A549 (cell line): ENCODE measurements around the gene CD300H. TPM values are rescaled to one million over a fixed set of nuclear protein-coding genes. Genes with fewer than 3 reads are reported as not detected.

Experiments used
- ATAC-seq, 2 experiments: fragments of 200-7000 bp in 1 of 2; fragments of >200 bp in 1 of 2; cut with Nextera tagmentation in 1 of 2; cut with Tn5 transposase in 1 of 2; 3 replicates each; pipeline versions ENCODE4 v1.8.0 to v1.9.1; 2018 to 2020; ENCODE audit warnings: mild to moderate bottlenecking in 1 of 2, moderate library complexity in 1 of 2
- CTCF ChIA-PET: fragments of 300-600 bp; sonication (Branson Sonifier 250); formaldehyde crosslinking; extraction: SDS; loops from one replicate; lab custom pipeline; 2021; ENCODE audit warnings: antibody characterized with exemption, inconsistent platforms; lab: Yijun Ruan, JAX
- POLR2A ChIA-PET: fragments of 350-600 bp; formaldehyde crosslinking; extraction: SDS; loops from one replicate; lab custom pipeline; 2021; ENCODE audit warnings: antibody characterized with exemption, inconsistent platforms; lab: Yijun Ruan, JAX
- DNase-seq, 2 experiments: peaks; one replicate each; pipeline versions ENCODE4 v3.0.0 to v3.0.0-alpha.2; 2011 to 2016; ENCODE audit warnings: low read depth in 1 of 2, low spot score in 1 of 2
- FAIRE-seq: peaks from 2 replicates; lab custom pipeline; 2011; peaks lifted over from hg19 to GRCh38; lab: Jason Lieb, UNC
- H3K27ac ChIP-seq, 2 experiments: fragments of >200 bp; sonication (Bioruptor Twin); formaldehyde crosslinking; 3 replicates each; pipeline ENCODE4 v1.5.1; 2016 to 2017
- H3K4me1 ChIP-seq: fragments of >200 bp; sonication (Bioruptor Twin); formaldehyde crosslinking; 3 replicates; pipeline ENCODE4 v1.6.1; 2016
- H3K4me2 ChIP-seq: fragments of >200 bp; sonication (Bioruptor Twin); formaldehyde crosslinking; 3 replicates; pipeline ENCODE4 v1.6.1; 2016
- H3K4me3 ChIP-seq: fragments of >200 bp; sonication (Bioruptor Twin); formaldehyde crosslinking; 3 replicates; pipeline ENCODE4 v1.5.1; 2016
- H3K9me3 ChIP-seq: fragments of >200 bp; sonication (Bioruptor Twin); formaldehyde crosslinking; 3 replicates; pipeline ENCODE4 v1.6.1; 2016
- BHLHE40 ChIP-seq: IDR thresholded peaks from 2 replicates; pipeline ENCODE4 v1.6.1; 2012; ENCODE audit warnings: low read depth, low read length, inconsistent platforms
- CBX2 ChIP-seq: fragments of 200-600 bp; sonication (generic); IDR thresholded peaks from 2 replicates; pipeline ENCODE4 v1.6.1; 2016; ENCODE audit warnings: low read depth, mild to moderate bottlenecking, borderline replicate concordance
- CEBPB ChIP-seq, 2 experiments: fragments of >200 bp in 1 of 2; sonication (Bioruptor Twin) in 1 of 2; formaldehyde crosslinking in 1 of 2; IDR thresholded peaks; 2 replicates each; pipeline ENCODE4 v1.6.1; 2012 to 2016
- EHF ChIP-seq: fragments of 250-450 bp; sonication (Bioruptor Pico); IDR thresholded peaks from 2 replicates; pipeline ENCODE4 v1.5.0; 2020; ENCODE audit warnings: mild to moderate bottlenecking
- ELK1 ChIP-seq: fragments of 150-350 bp; IDR thresholded peaks from 2 replicates; pipeline ENCODE4 v1.6.1; 2014; ENCODE audit warnings: low read depth, mild to moderate bottlenecking, low read length
- FOSB ChIP-seq: fragments of 250-450 bp; sonication (Bioruptor Pico); IDR thresholded peaks from 2 replicates; pipeline ENCODE4 v1.5.0; 2020; ENCODE audit warnings: mild to moderate bottlenecking, moderate library complexity
- FOXS1 ChIP-seq: fragments of 250-450 bp; sonication (Bioruptor Pico); IDR thresholded peaks from 2 replicates; pipeline ENCODE4 v1.5.0; 2020; ENCODE audit warnings: mild to moderate bottlenecking, moderate library complexity
- HMGXB4 ChIP-seq: fragments of 250-450 bp; sonication (Bioruptor Pico); IDR thresholded peaks from 2 replicates; pipeline ENCODE4 v1.5.0; 2021; ENCODE audit warnings: mild to moderate bottlenecking, moderate library complexity, borderline replicate concordance
- HOXB13 ChIP-seq: fragments of 250-450 bp; sonication (Bioruptor Pico); IDR thresholded peaks from 2 replicates; pipeline ENCODE4 v1.5.0; 2020; ENCODE audit warnings: low read depth, mild to moderate bottlenecking, moderate library complexity
- KDM5A ChIP-seq: fragments of 200-600 bp; sonication (generic); IDR thresholded peaks from 2 replicates; pipeline ENCODE4 v1.6.1; 2016; ENCODE audit warnings: antibody characterized with exemption, mild to moderate bottlenecking
- MAFK ChIP-seq: fragments of 450-650 bp; IDR thresholded peaks from 2 replicates; pipeline ENCODE4 v1.6.1; 2014; ENCODE audit not compliant: partially characterized antibody
- MAX ChIP-seq: IDR thresholded peaks from 2 replicates; pipeline ENCODE4 v1.6.1; 2012
- POLR2A ChIP-seq: IDR thresholded peaks from 2 replicates; pipeline ENCODE4 v1.6.1; 2012; ENCODE audit warnings: mild to moderate bottlenecking, low read length
- RAD21 ChIP-seq, 2 experiments: fragments of >200 bp in 1 of 2; sonication (Bioruptor Twin) in 1 of 2; formaldehyde crosslinking in 1 of 2; IDR thresholded peaks in 1 of 2; conservative IDR thresholded peaks in 1 of 2; 2 replicates in 1 of 2; 3 replicates in 1 of 2; pipeline ENCODE4 v1.6.1; 2012 to 2018; ENCODE audit warnings: inconsistent platforms in 1 of 2
- RARB ChIP-seq: fragments of 250-450 bp; sonication (Bioruptor Pico); IDR thresholded peaks from 2 replicates; pipeline ENCODE4 v1.8.0; 2021; ENCODE audit warnings: mild to moderate bottlenecking, moderate library complexity
- RNF2 ChIP-seq: fragments of 200-600 bp; sonication (generic); IDR thresholded peaks from 2 replicates; pipeline ENCODE4 v1.6.1; 2016; ENCODE audit warnings: low read depth, mild to moderate bottlenecking, antibody characterized with exemption, moderate library complexity, borderline replicate concordance
- ZFP36 ChIP-seq: fragments of 450-650 bp; IDR thresholded peaks from 2 replicates; pipeline ENCODE4 v1.6.1; 2014; ENCODE audit warnings: borderline replicate concordance; ENCODE audit not compliant: partially characterized antibody
- ZNF302 ChIP-seq: fragments of 250-450 bp; sonication (Bioruptor Pico); IDR thresholded peaks from 2 replicates; pipeline ENCODE4 v1.9.0; 2021; ENCODE audit warnings: inconsistent platforms, mild to moderate bottlenecking, moderate library complexity
- WGBS: methylation state at CpG from one replicate; pipeline ENCODE4 v1.1.6; 2017; ENCODE audit errors: missing lambda C conversion rate; 5-methylcytosine and 5-hydroxymethylcytosine counted together
- polyA plus RNA-seq, 4 experiments: library from polyadenylated mRNA; depleted of rRNA in 3 of 4; stranded (reverse); fragments of >200 nt; fragmentation: RNase III in 1 of 4; extraction: RNeasy Plus Mini Kit Qiagen cat#74134 plus additional on column Dnase treatment in 1 of 4; gene quantifications; 2 replicates in 3 of 4; 3 replicates in 1 of 4; pipeline ENCODE4 v1.2.3, GENCODE V29; 2011 to 2017
- TF ChIP-seq, protein P1 (sequence below): fragments of 200-600 bp; sonication (generic); IDR thresholded peaks from 2 replicates; pipeline ENCODE4 v1.6.1; 2016; ENCODE audit warnings: antibody characterized with exemption, mild to moderate bottlenecking, moderate library complexity
- TF ChIP-seq, protein P2 (sequence below): fragments of 250-450 bp; sonication (Bioruptor Pico); IDR thresholded peaks from 2 replicates; pipeline ENCODE4 v1.5.0; 2020; ENCODE audit warnings: low read depth, mild to moderate bottlenecking, moderate library complexity
- TF ChIP-seq, protein P3 (sequence below): fragments of >200 bp; sonication (Bioruptor Twin); formaldehyde crosslinking; IDR thresholded peaks from 3 replicates; pipeline ENCODE4 v1.5.1; 2016

CD300H gene
- polyA plus RNA-seq, 2 of the 4 experiments (the other 2 are of a cell fraction): 0.50 TPM; not detected in 1

DNA sequence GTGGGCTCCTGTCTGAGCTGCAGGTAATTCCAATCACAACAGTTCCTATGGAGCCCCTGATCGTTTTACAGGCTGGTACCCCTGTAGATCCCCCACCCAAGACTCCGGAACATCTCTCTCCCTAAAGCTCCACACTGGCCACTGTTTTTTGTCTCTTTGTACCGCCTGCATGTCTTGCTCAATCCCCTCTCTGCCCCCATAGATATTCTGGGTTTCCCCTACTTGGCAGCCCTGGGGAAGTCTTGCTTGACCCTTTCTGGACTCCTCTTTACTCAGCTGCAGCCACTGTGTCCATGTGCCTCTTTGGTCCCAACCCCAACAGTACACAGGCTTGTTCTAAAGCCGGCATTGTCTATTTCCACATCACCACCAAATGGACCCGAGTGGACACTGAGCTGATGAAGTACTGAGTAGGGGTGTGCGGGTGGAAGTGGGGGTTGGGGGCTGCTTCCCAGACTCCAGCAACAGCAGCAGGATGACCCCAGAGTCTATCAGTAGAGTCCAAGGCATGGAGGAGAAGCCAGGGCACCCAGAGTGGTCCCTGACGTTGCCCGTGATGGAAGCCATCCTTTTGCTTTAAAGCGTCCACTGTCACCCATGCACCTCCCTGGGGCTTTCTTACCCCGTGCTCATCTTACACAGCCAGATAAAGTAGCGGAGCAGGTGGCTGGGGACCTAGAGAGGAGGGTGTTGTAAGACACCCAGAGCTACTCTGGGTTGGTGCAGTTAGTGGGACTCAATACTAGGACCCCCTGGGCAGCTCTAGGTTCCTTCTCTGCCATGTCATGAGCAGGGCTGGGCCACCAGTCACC, 42.5 kb downstream of the CD300H start:
- H3K4me2 ChIP-seq: no peak overlapping the region
- FAIRE-seq: no peak
- no peak for TF ChIP-seq RARB (CRISPR knock-in tag)
- no peak for TF ChIP-seq FOSB
- no peak for TF ChIP-seq CBX2
- TF ChIP-seq, protein P1, sequence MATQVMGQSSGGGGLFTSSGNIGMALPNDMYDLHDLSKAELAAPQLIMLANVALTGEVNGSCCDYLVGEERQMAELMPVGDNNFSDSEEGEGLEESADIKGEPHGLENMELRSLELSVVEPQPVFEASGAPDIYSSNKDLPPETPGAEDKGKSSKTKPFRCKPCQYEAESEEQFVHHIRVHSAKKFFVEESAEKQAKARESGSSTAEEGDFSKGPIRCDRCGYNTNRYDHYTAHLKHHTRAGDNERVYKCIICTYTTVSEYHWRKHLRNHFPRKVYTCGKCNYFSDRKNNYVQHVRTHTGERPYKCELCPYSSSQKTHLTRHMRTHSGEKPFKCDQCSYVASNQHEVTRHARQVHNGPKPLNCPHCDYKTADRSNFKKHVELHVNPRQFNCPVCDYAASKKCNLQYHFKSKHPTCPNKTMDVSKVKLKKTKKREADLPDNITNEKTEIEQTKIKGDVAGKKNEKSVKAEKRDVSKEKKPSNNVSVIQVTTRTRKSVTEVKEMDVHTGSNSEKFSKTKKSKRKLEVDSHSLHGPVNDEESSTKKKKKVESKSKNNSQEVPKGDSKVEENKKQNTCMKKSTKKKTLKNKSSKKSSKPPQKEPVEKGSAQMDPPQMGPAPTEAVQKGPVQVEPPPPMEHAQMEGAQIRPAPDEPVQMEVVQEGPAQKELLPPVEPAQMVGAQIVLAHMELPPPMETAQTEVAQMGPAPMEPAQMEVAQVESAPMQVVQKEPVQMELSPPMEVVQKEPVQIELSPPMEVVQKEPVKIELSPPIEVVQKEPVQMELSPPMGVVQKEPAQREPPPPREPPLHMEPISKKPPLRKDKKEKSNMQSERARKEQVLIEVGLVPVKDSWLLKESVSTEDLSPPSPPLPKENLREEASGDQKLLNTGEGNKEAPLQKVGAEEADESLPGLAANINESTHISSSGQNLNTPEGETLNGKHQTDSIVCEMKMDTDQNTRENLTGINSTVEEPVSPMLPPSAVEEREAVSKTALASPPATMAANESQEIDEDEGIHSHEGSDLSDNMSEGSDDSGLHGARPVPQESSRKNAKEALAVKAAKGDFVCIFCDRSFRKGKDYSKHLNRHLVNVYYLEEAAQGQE: no peak
- no peak for TF ChIP-seq ZNF302 (CRISPR knock-in tag)
- no peak for TF ChIP-seq EHF (CRISPR knock-in tag)
- 34% methylated on average over 11 of the region's 11 CpGs for WGBS
- CTCF ChIA-PET: interaction anchor here (0.5 to 3.0 kb wide), 6 partner anchors 15 to 313 kb away, joined by 3 to 8 read pairs (median 6); partner anchors contain the start of gene CD300H
- H3K27ac ChIP-seq: no peak overlapping the region
- POLR2A ChIA-PET: no interaction called here
- no peak for ATAC-seq
- no peak for DNase-seq
- H3K9me3 ChIP-seq: no peaks in the 10 kb centered on the region
- H3K4me1 ChIP-seq: no peaks in the 10 kb centered on the region
- no peak overlapping the region for H3K4me3 ChIP-seq

GRCh38 chr17:74523308-74523707, 44.0 kb downstream of the CD300H start:
- CTCF ChIA-PET: interaction anchor here (1.2 to 2.2 kb wide), 2 partner anchors 27 to 144 kb away, joined by 3 to 7 read pairs; no protein-coding TSS in a partner anchor
- POLR2A ChIA-PET: no interaction called here

More at GRCh38 chr17:74523308-74523707, 44.0 kb downstream of the CD300H start:
- 19% methylated on average over 3 of the region's 3 CpGs for WGBS
- H3K9me3 ChIP-seq: 0 out of 3 replicates have a peak, but pooled peaks cover 2% of the 10 kb centered on the region
- TF ChIP-seq ELK1 (no peak), RNF2 (no peak), POLR2A (no peak), HMGXB4 (CRISPR knock-in tag) (no peak), MAFK (no peak), CEBPB (IDR thresholded peaks at IDR 0.05) (no peak), FOXS1 (CRISPR knock-in tag) (no peak), ZFP36 (no peak), RAD21 (conservative IDR thresholded peaks at IDR 0.05 in 1 of 2, IDR thresholded peaks at IDR 0.05 in 1 of 2) (no peak), BHLHE40 (no peak), EHF (CRISPR knock-in tag) (no peak), FOSB (no peak), HOXB13 (no peak), KDM5A (no peak), MAX (no peak)
- TF ChIP-seq, protein P2, sequence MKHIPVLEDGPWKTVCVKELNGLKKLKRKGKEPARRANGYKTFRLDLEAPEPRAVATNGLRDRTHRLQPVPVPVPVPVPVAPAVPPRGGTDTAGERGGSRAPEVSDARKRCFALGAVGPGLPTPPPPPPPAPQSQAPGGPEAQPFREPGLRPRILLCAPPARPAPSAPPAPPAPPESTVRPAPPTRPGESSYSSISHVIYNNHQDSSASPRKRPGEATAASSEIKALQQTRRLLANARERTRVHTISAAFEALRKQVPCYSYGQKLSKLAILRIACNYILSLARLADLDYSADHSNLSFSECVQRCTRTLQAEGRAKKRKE (CRISPR knock-in tag): no peak
- TF ChIP-seq, protein P3, sequence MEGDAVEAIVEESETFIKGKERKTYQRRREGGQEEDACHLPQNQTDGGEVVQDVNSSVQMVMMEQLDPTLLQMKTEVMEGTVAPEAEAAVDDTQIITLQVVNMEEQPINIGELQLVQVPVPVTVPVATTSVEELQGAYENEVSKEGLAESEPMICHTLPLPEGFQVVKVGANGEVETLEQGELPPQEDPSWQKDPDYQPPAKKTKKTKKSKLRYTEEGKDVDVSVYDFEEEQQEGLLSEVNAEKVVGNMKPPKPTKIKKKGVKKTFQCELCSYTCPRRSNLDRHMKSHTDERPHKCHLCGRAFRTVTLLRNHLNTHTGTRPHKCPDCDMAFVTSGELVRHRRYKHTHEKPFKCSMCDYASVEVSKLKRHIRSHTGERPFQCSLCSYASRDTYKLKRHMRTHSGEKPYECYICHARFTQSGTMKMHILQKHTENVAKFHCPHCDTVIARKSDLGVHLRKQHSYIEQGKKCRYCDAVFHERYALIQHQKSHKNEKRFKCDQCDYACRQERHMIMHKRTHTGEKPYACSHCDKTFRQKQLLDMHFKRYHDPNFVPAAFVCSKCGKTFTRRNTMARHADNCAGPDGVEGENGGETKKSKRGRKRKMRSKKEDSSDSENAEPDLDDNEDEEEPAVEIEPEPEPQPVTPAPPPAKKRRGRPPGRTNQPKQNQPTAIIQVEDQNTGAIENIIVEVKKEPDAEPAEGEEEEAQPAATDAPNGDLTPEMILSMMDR: no peak
- TF ChIP-seq, all 56 proteins: peak for 0
- Histone ChIP-seq H3K4me2 (no peak overlapping the region), H3K4me3 (no peak overlapping the region), H3K27ac (no peak overlapping the region), H3K4me1 (no peaks in the 10 kb centered on the region)
- DNase-seq: no peak
- no peak for ATAC-seq
- no peak for FAIRE-seq
